AG10803 (cell line): ENCODE measurements around the gene KCNS3.

ENCODE experiments used
- DNase-seq: peaks from one replicate; pipeline ENCODE4 v3.0.0; 2010; ENCODE audit warnings: low read depth
- H3K4me3 ChIP-seq: 2 replicates; pipeline ENCODE4 v1.5.1; 2011; ENCODE audit warnings: mild to moderate bottlenecking, low read length, control low read depth
- TF ChIP-seq, protein P1 (sequence below): conservative IDR thresholded peaks from 2 replicates; pipeline ENCODE4 v1.5.1; 2011; ENCODE audit warnings: mild to moderate bottlenecking, low read length, control low read depth, inconsistent platforms

Gene KCNS3

DNA sequence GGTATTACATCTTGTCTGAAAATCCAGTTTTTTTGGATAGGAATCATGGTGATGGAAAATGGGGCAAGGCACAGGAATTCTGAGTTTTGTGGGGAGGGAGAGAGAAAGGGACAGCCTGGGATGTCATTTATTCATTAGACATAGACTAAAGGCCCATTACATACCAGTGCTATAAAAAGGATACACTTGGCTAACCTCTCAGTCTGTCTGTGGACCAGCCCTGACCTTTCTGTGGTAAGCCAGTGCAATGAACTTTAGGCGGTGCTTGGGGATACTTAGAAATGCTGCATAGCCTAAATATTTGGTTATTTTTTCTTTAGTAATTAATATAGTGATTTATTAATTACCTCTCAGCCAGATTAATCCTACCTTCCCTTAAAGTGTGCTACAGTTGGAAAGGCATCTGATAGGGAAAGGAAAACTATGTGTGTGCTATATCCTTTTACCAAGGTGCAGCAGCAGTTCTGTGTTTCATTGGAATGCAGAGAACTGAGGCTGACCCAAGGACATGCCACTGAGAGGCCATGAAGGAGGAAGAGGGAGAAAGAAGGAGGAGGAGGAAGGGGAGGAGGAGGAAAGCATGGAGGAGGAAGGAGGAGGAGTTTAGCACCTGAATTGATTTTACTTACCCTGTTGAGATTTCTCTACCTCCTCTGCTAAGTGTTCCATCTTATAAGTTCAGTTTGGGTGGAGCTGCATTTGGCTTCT is 37.5 kb downstream of the KCNS3 start:
- peak; percentile 8 for DNase-seq
- TF ChIP-seq, protein P1, sequence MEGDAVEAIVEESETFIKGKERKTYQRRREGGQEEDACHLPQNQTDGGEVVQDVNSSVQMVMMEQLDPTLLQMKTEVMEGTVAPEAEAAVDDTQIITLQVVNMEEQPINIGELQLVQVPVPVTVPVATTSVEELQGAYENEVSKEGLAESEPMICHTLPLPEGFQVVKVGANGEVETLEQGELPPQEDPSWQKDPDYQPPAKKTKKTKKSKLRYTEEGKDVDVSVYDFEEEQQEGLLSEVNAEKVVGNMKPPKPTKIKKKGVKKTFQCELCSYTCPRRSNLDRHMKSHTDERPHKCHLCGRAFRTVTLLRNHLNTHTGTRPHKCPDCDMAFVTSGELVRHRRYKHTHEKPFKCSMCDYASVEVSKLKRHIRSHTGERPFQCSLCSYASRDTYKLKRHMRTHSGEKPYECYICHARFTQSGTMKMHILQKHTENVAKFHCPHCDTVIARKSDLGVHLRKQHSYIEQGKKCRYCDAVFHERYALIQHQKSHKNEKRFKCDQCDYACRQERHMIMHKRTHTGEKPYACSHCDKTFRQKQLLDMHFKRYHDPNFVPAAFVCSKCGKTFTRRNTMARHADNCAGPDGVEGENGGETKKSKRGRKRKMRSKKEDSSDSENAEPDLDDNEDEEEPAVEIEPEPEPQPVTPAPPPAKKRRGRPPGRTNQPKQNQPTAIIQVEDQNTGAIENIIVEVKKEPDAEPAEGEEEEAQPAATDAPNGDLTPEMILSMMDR = no peak

DNA sequence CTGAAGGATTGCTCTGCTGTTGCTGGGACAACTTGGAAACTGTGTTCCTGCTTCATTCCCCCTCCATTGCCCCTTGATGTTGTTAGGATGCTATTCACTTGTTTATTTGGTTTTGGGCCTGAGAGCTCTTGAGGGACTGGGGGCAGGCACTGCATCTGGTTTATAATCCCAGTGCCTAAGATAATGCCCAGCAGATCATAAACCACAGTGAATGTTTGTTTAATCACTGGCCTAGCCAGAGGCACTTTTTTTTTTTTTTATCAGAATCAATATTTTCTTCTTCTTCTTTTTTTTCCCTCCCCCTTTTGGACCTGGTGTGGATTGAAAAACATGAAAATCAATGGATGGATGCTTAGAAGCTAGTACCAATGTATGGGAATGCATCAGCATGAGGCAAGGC is 38.1 kb downstream of the KCNS3 start:
- no peak for DNase-seq
- no peak overlapping the region for H3K4me3 ChIP-seq
- TF ChIP-seq, protein P1 = no peak

More for the DNA sequence above, 37.5 kb downstream of the KCNS3 start:
- H3K4me3 ChIP-seq = no peak overlapping the region

DNA sequence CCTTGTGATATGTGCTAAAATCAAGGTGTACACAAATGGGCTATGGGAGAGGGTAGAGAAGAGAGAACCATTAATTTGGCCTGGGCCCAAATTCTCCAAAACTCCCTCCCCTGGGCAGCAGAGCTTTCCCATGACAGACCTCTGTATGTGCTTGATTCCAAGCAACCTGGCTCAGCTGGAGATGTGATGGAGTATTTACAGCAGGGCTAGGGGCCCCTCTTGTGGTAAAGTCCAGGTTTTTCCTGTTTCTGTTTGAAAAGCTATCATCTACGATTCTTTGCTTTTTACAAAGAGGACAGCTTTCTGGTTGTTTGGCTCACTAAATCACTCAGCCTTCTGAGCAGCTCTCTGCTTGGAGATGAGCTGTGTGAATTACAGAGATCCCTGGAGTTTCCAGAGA is 40.3 kb downstream of the KCNS3 start:
- DNase-seq = no peak
- no peak overlapping the region for H3K4me3 ChIP-seq
- TF ChIP-seq, protein P1 = no peak

DNA sequence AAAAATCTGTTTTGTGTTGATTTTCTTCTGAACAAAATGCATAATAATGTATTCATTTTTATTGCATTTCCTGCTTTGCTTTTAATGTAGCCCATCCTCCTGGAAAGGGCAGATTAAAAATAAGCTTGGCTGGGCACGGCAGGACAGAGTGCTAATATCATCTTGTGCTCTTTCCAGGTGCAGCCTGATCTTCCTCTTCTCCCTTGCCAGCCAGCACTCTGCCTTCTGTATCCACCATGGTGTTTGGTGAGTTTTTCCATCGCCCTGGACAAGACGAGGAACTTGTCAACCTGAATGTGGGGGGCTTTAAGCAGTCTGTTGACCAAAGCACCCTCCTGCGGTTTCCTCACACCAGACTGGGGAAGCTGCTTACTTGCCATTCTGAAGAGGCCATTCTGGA is 52.3 kb downstream of the KCNS3 start:
- DNase-seq = no peak
- no peak overlapping the region for H3K4me3 ChIP-seq
- TF ChIP-seq, protein P1 = no peak

DNA sequence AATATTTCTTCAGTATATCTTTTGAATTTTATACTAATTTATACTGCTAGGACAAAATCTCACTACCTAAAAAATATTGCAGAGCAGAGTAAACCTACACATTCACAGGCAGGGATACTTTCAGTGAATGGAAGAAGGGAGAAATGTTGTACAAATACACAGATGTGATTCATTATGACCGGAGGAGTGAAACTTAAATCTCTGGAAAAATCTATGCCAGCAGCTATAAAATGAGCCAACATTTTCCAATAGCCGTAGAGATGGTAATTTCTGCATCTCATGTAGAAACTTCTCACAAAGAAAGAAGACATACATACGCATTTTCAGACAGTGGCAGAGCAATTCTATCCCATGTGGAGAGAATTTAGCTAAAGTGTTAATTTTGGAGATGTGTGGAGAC is 54.8 kb downstream of the KCNS3 start:
- H3K4me3 ChIP-seq = no peak overlapping the region
- peak; percentile 28 for DNase-seq
- TF ChIP-seq, protein P1 = no peak

DNA sequence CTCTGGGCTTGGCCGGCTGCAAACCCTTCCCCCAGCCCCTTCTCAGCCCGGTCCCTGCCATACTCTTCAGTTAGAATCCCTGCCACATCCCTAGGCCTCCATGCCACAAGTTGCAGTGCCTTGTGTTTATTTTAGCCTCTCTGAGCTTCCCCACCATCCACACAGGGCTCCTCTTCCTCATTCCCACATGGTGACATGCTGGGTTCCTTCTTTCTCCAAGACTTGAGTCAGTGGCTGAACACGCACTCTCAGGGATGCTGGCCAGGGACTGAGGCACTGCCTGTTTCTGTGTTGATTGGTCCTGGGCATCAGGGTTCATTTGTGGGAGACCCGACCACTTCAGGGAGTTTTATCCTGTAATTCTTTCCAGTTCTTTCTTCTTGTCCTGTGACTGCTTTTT is 56.3 kb downstream of the KCNS3 start:
- peak; percentile 88 for DNase-seq
- no peak overlapping the region for H3K4me3 ChIP-seq
- TF ChIP-seq, protein P1 = no peak

DNA sequence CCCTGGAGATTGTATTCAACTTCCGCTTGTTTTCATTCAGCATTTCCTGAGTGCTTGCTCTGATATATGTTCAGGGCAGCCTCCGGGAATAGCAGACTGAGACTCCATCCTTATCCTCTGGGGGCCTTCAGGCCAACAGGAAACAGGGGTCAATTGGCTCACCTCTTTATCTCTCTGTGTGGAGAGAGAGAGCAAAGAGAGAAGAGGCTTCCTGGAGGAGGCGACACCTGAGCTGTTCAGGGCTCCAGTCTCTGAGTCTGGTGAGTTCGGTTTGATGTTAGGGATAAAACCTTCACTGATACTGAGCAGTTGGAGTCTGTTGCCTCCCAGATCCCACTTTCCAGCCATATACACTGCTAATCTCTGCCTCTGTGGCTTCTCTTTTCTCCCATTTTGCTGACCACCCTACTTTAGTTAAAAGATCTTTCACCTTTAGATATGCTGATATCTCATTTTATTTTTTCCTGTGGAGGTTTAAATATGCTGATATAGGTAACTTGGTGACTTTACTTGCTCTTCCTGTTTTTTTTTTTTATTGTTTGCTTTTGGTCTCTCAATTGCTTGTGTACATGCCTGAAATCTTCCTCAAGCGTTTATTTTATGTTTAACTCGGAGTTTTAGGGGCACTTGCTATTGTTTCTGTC is 56.9 kb downstream of the KCNS3 start:
- no peak for DNase-seq
- TF ChIP-seq, protein P1 = no peak
- no peak overlapping the region for H3K4me3 ChIP-seq
